Measurements from ENCODE around the gene C14orf132. TPM values are rescaled to one million over a fixed set of nuclear protein-coding genes. Genes with fewer than 3 reads are reported as not detected.
A peak's percentile ranks its signal among the peaks of the same experiment; 100 is the strongest.

C14orf132 gene
- total RNA-seq, 1 experiment from 2014 or later, result 1.3 TPM

GRCh38 chr14:96055753-96056508, 16.8 kb downstream of the C14orf132 start:
- Mint-ChIP-seq H3K27me3 (ENCODE audit: unreplicated experiment) (peaks cover 41% of the 10 kb centered on the region), H3K4me3 (ENCODE audit: low read depth, unreplicated experiment) (no peak overlapping the region), H3K4me1 (ENCODE audit: low read depth, unreplicated experiment) (no peaks in the 10 kb centered on the region), H3K36me3 (ENCODE audit: insufficient read depth, unreplicated experiment) (no peaks in the 10 kb centered on the region), H3K9me3 (ENCODE audit: low read depth, unreplicated experiment) (no peaks in the 10 kb centered on the region), H3K27ac (ENCODE audit: unreplicated experiment) (no peak overlapping the region)
- DNase-seq, result no peak
- intact Hi-C loops (cut with micrococcal nuclease; ENCODE audit: unreplicated experiment), result loop anchor here (1.0 to 5.0 kb wide), 2 partner anchors 42 to 221 kb away; no protein-coding TSS in a partner anchor
- no peak for TF ChIP-seq CTCF (IDR thresholded peaks at IDR 0.05; ENCODE audit: unreplicated experiment)
- CTCF ChIA-PET, result interaction anchor here (1.9 to 3.3 kb wide), 2 partner anchors 43 to 45 kb away, joined by 5 to 17 read pairs; no protein-coding TSS in a partner anchor
- BruUV-seq (replicated peaks), result no TSS peak

- Mint-ChIP-seq H3K4me3 (ENCODE audit: low read depth, unreplicated experiment) (no peak overlapping the region), H3K4me1 (ENCODE audit: low read depth, unreplicated experiment) (no peaks in the 10 kb centered on the region), H3K36me3 (ENCODE audit: insufficient read depth, unreplicated experiment) (no peaks in the 10 kb centered on the region), H3K9me3 (ENCODE audit: low read depth, unreplicated experiment) (no peaks in the 10 kb centered on the region), H3K27me3 (ENCODE audit: unreplicated experiment) (peaks cover 40% of the 10 kb centered on the region), H3K27ac (ENCODE audit: unreplicated experiment) (no peak overlapping the region)
- CTCF ChIA-PET, result interaction anchor here (1.9 to 3.3 kb wide), 2 partner anchors 42 to 44 kb away, joined by 5 to 17 read pairs; no protein-coding TSS in a partner anchor
- DNase-seq, result peak; percentile 40
- intact Hi-C loops (cut with micrococcal nuclease; ENCODE audit: unreplicated experiment), result loop anchor here (1.0 to 5.0 kb wide), 2 partner anchors 42 to 221 kb away; no protein-coding TSS in a partner anchor
- BruUV-seq (replicated peaks), result no TSS peak
- TF ChIP-seq CTCF (IDR thresholded peaks at IDR 0.05; ENCODE audit: unreplicated experiment), result peak; percentile 24
Observed at GRCh38 chr14:96056509-96057422, 17.6 kb downstream of the C14orf132 start.

GRCh38 chr14:96057738-96058137, 18.6 kb downstream of the C14orf132 start:
- no peak for TF ChIP-seq CTCF (IDR thresholded peaks at IDR 0.05; ENCODE audit: unreplicated experiment)
- CTCF ChIA-PET, result interaction anchor here (1.9 to 3.3 kb wide), 2 partner anchors 41 to 43 kb away, joined by 5 to 17 read pairs; no protein-coding TSS in a partner anchor
- H3K36me3 Mint-ChIP-seq (ENCODE audit: insufficient read depth, unreplicated experiment), result no peaks in the 10 kb centered on the region
- no TSS peak for BruUV-seq (replicated peaks)
- intact Hi-C loops (cut with micrococcal nuclease; ENCODE audit: unreplicated experiment), result loop anchor here (5.0 kb wide), 1 partner anchor 220 kb away; no protein-coding TSS in a partner anchor
- H3K27me3 Mint-ChIP-seq (ENCODE audit: unreplicated experiment), result peaks cover 33% of the 10 kb centered on the region
- H3K27ac Mint-ChIP-seq (ENCODE audit: unreplicated experiment), result no peak overlapping the region
- DNase-seq, result no peak
- H3K4me1 Mint-ChIP-seq (ENCODE audit: low read depth, unreplicated experiment), result no peaks in the 10 kb centered on the region
- H3K9me3 Mint-ChIP-seq (ENCODE audit: low read depth, unreplicated experiment), result no peaks in the 10 kb centered on the region
- no peak overlapping the region for H3K4me3 Mint-ChIP-seq (ENCODE audit: low read depth, unreplicated experiment)

GRCh38 chr14:96058576-96059200, 19.5 kb downstream of the C14orf132 start:
- no peaks in the 10 kb centered on the region for H3K4me1 Mint-ChIP-seq (ENCODE audit: low read depth, unreplicated experiment)
- H3K27me3 Mint-ChIP-seq (ENCODE audit: unreplicated experiment), result peaks cover 33% of the 10 kb centered on the region
- intact Hi-C loops (cut with micrococcal nuclease; ENCODE audit: unreplicated experiment), result loop anchor here (5.0 kb wide), 1 partner anchor 219 kb away; no protein-coding TSS in a partner anchor
- H3K27ac Mint-ChIP-seq (ENCODE audit: unreplicated experiment), result no peak overlapping the region
- DNase-seq, result no peak
- no peaks in the 10 kb centered on the region for H3K9me3 Mint-ChIP-seq (ENCODE audit: low read depth, unreplicated experiment)
- no peak for TF ChIP-seq CTCF (IDR thresholded peaks at IDR 0.05; ENCODE audit: unreplicated experiment)
- BruUV-seq (replicated peaks), result no TSS peak
- CTCF ChIA-PET, result interaction anchor here (0.9 kb wide), 1 partner anchor 40 kb away, joined by 3 read pairs; no protein-coding TSS in a partner anchor
- no peak overlapping the region for H3K4me3 Mint-ChIP-seq (ENCODE audit: low read depth, unreplicated experiment)
- no peaks in the 10 kb centered on the region for H3K36me3 Mint-ChIP-seq (ENCODE audit: insufficient read depth, unreplicated experiment)
